AG04449 (cell line): ENCODE measurements around the gene FAM162A.

Experiments used
- CTCF ChIA-PET: fragments of 350-600 bp; formaldehyde crosslinking; extraction: SDS; loops from one replicate; lab custom pipeline; 2021; ENCODE audit warnings: antibody characterized with exemption; lab: Yijun Ruan, JAX
- POLR2A ChIA-PET: fragments of 400-600, 350-600 bp; formaldehyde crosslinking; extraction: SDS; loops from one replicate; lab custom pipeline; 2020; ENCODE audit warnings: antibody characterized with exemption, inconsistent platforms; lab: Yijun Ruan, JAX
- DNase-seq: peaks from one replicate; pipeline ENCODE4 v3.0.0-alpha.2; 2010; ENCODE audit warnings: low read depth, low spot score
- H3K4me3 ChIP-seq: 2 replicates; pipeline ENCODE4 v1.5.1; 2011; ENCODE audit warnings: low read depth, mild to moderate bottlenecking, control low read depth, low read length
- TF ChIP-seq, protein P1 (sequence below): IDR thresholded peaks from one replicate; pipeline ENCODE4 v1.5.1; 2011; ENCODE audit warnings: mild to moderate bottlenecking, moderate library complexity, low read length, control low read depth, inconsistent platforms; ENCODE audit not compliant: insufficient read depth; ENCODE audit errors: missing control alignments

FAM162A gene

GRCh38 chr3:122351612-122352011, 32.4 kb upstream of the FAM162A start:
- ChIA-PET CTCF (interaction anchor here (0.9 kb wide), 1 partner anchor 356 kb away, joined by 3 read pairs; no protein-coding TSS in a partner anchor), POLR2A (no interaction called here)
- TF ChIP-seq, protein P1, sequence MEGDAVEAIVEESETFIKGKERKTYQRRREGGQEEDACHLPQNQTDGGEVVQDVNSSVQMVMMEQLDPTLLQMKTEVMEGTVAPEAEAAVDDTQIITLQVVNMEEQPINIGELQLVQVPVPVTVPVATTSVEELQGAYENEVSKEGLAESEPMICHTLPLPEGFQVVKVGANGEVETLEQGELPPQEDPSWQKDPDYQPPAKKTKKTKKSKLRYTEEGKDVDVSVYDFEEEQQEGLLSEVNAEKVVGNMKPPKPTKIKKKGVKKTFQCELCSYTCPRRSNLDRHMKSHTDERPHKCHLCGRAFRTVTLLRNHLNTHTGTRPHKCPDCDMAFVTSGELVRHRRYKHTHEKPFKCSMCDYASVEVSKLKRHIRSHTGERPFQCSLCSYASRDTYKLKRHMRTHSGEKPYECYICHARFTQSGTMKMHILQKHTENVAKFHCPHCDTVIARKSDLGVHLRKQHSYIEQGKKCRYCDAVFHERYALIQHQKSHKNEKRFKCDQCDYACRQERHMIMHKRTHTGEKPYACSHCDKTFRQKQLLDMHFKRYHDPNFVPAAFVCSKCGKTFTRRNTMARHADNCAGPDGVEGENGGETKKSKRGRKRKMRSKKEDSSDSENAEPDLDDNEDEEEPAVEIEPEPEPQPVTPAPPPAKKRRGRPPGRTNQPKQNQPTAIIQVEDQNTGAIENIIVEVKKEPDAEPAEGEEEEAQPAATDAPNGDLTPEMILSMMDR, result no peak
- no peak overlapping the region for H3K4me3 ChIP-seq
- DNase-seq, result no peak

GRCh38 chr3:122353215-122353614, 30.8 kb upstream of the FAM162A start:
- TF ChIP-seq, protein P1, result no peak
- CTCF ChIA-PET, result interaction anchor here (1.1 to 2.0 kb wide), 2 partner anchors 9 to 807 kb away, joined by 3 to 8 read pairs; no protein-coding TSS in a partner anchor
- H3K4me3 ChIP-seq, result no peak overlapping the region
- DNase-seq, result no peak
- POLR2A ChIA-PET, result no interaction called here

DNA sequence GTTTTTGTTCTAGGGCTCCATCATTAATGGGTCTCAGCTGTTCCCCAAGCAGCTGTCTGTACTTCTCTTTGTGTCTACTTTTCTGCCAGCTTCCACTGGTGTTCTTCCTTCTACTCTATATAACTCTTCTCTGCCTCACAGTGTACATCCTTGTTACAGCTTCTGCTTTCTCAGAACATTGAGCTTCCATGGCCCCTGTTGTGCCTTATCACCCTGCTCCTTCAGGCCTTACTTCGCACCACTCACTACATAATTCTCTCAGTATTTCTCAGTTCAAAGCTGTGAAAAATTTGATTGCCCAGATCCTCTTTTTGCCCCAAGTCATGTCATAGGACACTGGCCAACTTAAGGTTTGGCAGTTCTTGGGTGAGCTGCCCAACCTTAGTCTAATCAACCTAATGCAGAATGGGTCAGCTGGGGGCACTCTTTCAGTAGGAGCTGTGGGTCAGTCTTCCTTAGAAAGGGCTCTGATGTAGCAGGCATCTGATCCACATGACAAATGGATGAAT, 30.0 kb upstream of the FAM162A start:
- DNase-seq, result no peak
- CTCF ChIA-PET, result interaction anchor here (2.0 kb wide), 1 partner anchor 807 kb away, joined by 8 read pairs; no protein-coding TSS in a partner anchor
- POLR2A ChIA-PET, result no interaction called here
- TF ChIP-seq, protein P1, result no peak
- H3K4me3 ChIP-seq, result no peak overlapping the region

- DNase-seq, result no peak
- ChIA-PET POLR2A (no interaction called here), CTCF (no interaction called here)
- TF ChIP-seq, protein P1, result no peak
- H3K4me3 ChIP-seq, result no peak overlapping the region
Observed at GRCh38 chr3:122355612-122356011, 28.4 kb upstream of the FAM162A start.

GRCh38 chr3:122356402-122356801, 27.6 kb upstream of the FAM162A start:
- no peak overlapping the region for H3K4me3 ChIP-seq
- TF ChIP-seq, protein P1, result peak; percentile 22
- DNase-seq, result no peak
- ChIA-PET CTCF (no interaction called here), POLR2A (no interaction called here)

GRCh38 chr3:122357828-122358702, 25.9 kb upstream of the FAM162A start:
- DNase-seq, result no peak
- no peak overlapping the region for H3K4me3 ChIP-seq
- POLR2A ChIA-PET, result no interaction called here
- TF ChIP-seq, protein P1, result no peak
- CTCF ChIA-PET, result no interaction called here
